Measurements from ENCODE around the gene GALNT2.

DNA sequence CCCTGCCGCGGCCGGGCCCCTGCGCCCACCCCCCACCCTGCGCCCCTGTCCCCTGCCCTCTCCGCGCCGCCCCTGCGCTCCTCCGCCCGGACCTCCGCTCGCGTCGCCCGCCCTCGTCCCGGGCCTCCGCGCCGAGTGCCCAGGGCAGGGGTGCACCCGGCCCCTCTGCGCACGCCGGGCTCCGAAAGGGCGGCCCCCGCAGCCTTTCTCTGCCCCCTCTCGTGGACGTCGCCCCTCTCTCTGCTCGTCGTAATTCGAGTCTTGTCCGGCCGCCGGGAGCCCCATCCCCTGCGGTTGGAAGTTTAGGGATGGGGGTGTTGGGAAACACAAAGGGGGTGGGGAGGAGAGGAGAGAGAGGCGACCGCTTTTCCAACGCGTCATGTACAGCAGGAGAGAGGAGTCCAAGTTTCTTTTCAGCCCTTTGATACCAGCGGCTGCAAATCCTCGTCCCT is 407 bp downstream of the GALNT2 start:
- TF ChIP-seq YY1 (IDR thresholded peaks at IDR 0.05; ENCODE audit: insufficient read depth, insufficient read length) (no peak), ZNF274 (IDR thresholded peaks at IDR 0.05; ENCODE audit: low read depth, low read length) (no peak), SUZ12 (IDR thresholded peaks at IDR 0.05; ENCODE audit: extremely low read depth, insufficient read depth, insufficient read length) (no peak)
